Activated naive CD4-positive, alpha-beta T cell treated with anti-CD3 and anti-CD28 coated beads for 36 hours (primary cell): ENCODE measurements around the gene BARX1. TPM values are rescaled to one million over a fixed set of nuclear protein-coding genes. Genes with fewer than 3 reads are reported as not detected.

Experiments
- CTCF ChIA-PET: fragments of 350-600 bp; sonication (Branson Sonifier 250); formaldehyde crosslinking; loops from one replicate; lab custom pipeline; 2021; ENCODE audit warnings: antibody characterized with exemption; lab: Charles Lee
- DNase-seq: peaks from one replicate; pipeline ENCODE4 v3.0.0-alpha.2; 2020
- H3K27ac Mint-ChIP-seq: one replicate; pipeline ENCODE4 v1.8.0; 2021; ENCODE audit warnings: mild to moderate bottlenecking, mixed read lengths
- H3K27me3 Mint-ChIP-seq: one replicate; pipeline ENCODE4 v1.8.0; 2021; ENCODE audit warnings: low read depth, mixed read lengths
- H3K36me3 Mint-ChIP-seq: one replicate; pipeline ENCODE4 v1.8.0; 2021; ENCODE audit warnings: low read depth, mixed read lengths
- H3K4me1 Mint-ChIP-seq: one replicate; pipeline ENCODE4 v1.8.0; 2021; ENCODE audit warnings: low read depth, mixed read lengths
- H3K4me3 Mint-ChIP-seq: one replicate; pipeline ENCODE4 v1.8.0; 2021; ENCODE audit warnings: mild to moderate bottlenecking, moderate library complexity, mixed read lengths
- H3K9me3 Mint-ChIP-seq: one replicate; pipeline ENCODE4 v1.8.0; 2021; ENCODE audit warnings: mixed read lengths
- intact Hi-C: fragments of 100-400 bp; cut with micrococcal nuclease; formaldehyde crosslinking; loops from one replicate; pipeline ENCODE4 v1.15.1; 2023
- total RNA-seq, 2 experiments: library from RNA; stranded (reverse); gene quantifications; one replicate each; pipeline ENCODE4 v1.2.3, GENCODE V29; 2021

BARX1 gene
- total RNA-seq, 2 experiments from 2014 or later: 0.17 to 0.21 TPM

DNA sequence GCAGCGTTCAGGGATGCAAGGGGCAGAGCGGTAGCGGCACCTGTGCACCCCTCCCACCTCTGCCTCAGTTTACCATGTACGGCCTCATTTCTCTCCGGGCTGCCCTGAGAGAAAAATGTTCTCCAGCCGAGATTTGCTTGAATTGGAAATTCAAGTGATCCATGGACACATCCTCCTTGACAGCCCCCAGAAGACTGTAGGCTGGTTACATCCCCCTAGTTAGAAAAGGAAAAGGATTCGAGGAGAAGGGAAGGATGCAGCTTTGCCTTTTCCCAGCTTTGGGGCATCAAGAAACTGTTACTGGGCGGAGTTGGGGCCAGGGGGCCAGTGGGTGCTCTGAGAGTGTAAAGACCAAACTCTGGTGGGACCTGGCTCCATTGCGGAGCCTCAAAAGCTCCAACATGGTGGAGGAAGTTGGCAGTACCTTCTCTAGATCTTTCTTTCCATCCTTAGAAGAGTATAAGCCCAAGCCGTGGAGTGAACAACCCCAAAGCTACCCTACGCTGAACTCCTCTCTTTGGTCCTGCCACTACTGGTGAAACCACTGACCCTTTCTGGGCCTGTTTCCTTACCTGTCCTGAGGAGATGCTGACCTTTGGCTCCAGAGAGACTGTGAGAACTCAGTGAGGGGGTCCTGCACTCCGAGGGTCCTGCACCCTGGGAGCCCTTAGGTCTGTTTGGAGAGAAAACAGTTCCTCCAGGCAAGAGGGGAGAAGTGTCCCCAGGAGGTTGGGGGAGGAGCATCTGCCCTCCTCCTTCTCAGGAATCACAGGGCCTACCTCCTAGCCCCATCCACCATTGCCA lies 1.0 kb upstream of the BARX1 start:
- peaks cover 73% of the 10 kb centered on the region for H3K27me3 Mint-ChIP-seq
- H3K4me3 Mint-ChIP-seq: no peak overlapping the region
- H3K27ac Mint-ChIP-seq: no peak overlapping the region
- no peaks in the 10 kb centered on the region for H3K36me3 Mint-ChIP-seq
- CTCF ChIA-PET: no interaction called here
- H3K9me3 Mint-ChIP-seq: no peaks in the 10 kb centered on the region
- intact Hi-C loops: loop anchor here (1.0 to 10.0 kb wide), 4 partner anchors 9 to 801 kb away; partner anchors contain the start of genes FAM120A and FAM120AOS
- H3K4me1 Mint-ChIP-seq: peaks cover 50% of the 10 kb centered on the region
- no peak for DNase-seq

DNA sequence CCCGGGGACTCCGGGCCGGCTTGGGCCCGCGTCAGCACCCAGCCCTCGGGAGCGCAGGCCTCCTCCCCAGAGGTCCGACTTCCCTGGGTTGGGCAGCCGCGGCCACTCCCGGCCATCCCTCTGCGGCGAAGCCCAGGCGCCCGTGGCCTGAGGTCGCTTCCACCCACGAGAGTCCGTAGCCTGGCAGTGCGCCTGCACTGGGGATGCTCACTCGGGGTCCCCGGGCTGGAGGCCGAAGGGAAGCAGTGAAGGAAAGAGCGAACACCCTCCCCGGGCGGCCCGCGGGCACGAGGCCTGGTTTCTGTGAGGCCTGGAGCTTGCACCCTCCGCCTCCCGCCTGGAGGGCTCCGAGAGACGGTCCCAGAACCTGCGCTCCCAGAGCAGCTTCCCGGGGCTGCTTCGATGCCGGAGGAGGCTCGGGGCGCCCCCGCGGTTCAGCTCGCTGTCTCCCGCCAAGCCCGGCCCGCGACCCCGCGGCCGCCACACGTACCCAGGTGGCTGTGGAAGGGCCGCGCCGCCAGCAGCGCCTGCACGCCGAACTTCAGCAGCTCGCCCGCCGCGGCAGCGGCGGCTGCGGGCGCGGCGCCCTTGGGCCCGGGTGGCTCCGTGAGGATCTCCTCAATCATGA lies 607 bp downstream of the BARX1 start:
- intact Hi-C loops: loop anchor here (1.0 to 10.0 kb wide), 4 partner anchors 7 to 800 kb away; partner anchors contain the start of genes FAM120A and FAM120AOS
- Mint-ChIP-seq H3K4me3 (no peak overlapping the region), H3K27ac (no peak overlapping the region), H3K4me1 (peaks cover 46% of the 10 kb centered on the region), H3K9me3 (no peaks in the 10 kb centered on the region), H3K27me3 (peaks cover 74% of the 10 kb centered on the region), H3K36me3 (no peaks in the 10 kb centered on the region)
- CTCF ChIA-PET: interaction anchor here (1.0 kb wide), 1 partner anchor 10 kb away, joined by 3 read pairs; no protein-coding TSS in a partner anchor
- DNase-seq: no peak

DNA sequence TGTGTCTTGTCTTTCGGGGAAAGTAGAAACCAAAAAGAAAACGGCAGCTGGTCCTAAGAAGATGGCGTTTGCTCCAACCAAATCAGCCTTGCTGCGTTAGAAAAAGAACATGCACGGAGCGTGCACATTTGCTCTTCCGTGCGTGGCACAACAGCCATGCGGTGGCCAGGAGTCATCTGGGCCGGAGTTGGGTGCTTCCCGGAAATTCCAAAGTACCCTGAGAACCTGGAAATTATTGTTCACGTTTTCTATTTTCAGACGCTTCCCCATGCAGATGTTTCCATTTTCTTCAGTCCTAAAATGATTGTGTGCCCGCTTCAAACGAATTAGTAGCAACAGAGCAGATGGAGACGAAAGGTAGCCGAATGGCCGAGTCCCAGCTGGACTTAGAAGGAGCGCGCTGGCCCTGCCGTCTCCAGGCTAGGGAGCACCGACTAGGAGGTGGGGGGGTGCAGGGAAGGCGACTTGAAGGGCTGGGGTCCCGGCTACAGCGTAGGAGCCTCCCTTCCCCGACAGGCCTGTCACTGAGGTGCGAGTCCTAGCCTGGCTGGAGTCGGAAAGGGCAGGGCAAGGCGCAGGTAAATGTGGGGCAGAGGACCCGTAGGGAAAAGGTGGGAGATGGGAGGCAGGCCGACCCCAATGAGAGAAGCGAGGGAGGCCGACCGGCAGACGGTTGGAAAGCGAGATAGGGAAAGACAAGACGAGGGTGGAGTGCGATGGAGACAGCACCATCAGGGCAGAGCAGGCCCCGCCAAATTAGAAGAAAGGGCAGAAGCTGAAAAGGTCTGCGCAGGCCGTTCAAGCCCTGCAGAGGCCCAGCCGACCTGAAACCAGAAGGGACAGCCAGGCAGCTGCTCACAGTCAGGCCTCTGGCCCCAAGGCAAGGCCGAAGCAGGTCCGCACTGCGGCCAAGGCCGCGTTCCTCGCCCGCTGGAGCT lies 1.4 kb downstream of the BARX1 start:
- no peaks in the 10 kb centered on the region for H3K36me3 Mint-ChIP-seq
- no peaks in the 10 kb centered on the region for H3K9me3 Mint-ChIP-seq
- DNase-seq: no peak
- H3K4me3 Mint-ChIP-seq: peak overlapping the region; percentile 54
- peaks cover 71% of the 10 kb centered on the region for H3K27me3 Mint-ChIP-seq
- CTCF ChIA-PET: interaction anchor here (1.0 kb wide), 2 partner anchors 9 to 10 kb away, joined by 3 to 4 read pairs; no protein-coding TSS in a partner anchor
- intact Hi-C loops: loop anchor here (10.0 kb wide), 3 partner anchors 129 to 799 kb away; partner anchors contain the start of genes FAM120A and FAM120AOS
- no peak overlapping the region for H3K27ac Mint-ChIP-seq
- peaks cover 42% of the 10 kb centered on the region for H3K4me1 Mint-ChIP-seq

DNA sequence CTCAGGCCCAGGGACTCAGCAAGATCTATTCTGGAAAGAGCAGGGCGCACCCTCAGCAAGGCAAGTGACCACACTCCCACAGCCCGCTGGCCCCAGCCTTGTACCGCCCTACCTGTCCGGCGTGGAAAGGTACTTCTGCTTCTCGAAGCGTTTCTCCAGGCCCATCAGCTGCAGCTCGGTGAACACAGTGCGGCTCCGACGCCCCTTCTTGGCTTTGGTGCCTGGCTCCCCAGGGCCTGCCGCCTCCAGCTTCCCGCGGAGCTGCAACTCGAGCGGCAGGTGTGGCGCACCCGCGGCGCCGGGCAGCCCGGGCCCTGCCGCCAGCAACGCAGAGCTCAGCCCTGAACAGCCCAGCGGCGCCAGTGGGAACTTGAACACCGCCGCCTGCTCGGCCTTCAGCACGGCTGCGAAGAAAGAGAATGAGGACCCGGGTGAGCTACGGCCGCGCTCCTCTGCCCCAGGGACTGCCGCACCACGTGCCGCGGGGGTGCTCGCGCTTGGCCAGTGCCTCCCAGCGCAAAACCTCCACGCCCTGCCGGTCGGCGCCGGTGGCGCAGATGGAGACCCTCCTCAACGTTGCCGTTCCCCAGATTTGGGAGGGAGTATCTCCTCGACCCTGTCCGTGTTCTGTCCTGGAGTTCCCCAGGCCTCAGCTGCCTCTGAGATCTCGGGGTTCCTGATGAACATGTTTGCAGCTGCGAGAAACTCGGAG lies 2.2 kb downstream of the BARX1 start:
- Mint-ChIP-seq H3K9me3 (no peaks in the 10 kb centered on the region), H3K27me3 (peaks cover 74% of the 10 kb centered on the region), H3K27ac (no peak overlapping the region), H3K4me1 (peaks cover 38% of the 10 kb centered on the region), H3K36me3 (no peaks in the 10 kb centered on the region), H3K4me3 (peak overlapping the region; percentile 54)
- CTCF ChIA-PET: interaction anchor here (1.0 kb wide), 1 partner anchor 10 kb away, joined by 4 read pairs; no protein-coding TSS in a partner anchor
- intact Hi-C loops: loop anchor here (1.0 to 10.0 kb wide), 4 partner anchors 7 to 798 kb away; partner anchors contain the start of genes FAM120A and FAM120AOS
- DNase-seq: no peak

DNA sequence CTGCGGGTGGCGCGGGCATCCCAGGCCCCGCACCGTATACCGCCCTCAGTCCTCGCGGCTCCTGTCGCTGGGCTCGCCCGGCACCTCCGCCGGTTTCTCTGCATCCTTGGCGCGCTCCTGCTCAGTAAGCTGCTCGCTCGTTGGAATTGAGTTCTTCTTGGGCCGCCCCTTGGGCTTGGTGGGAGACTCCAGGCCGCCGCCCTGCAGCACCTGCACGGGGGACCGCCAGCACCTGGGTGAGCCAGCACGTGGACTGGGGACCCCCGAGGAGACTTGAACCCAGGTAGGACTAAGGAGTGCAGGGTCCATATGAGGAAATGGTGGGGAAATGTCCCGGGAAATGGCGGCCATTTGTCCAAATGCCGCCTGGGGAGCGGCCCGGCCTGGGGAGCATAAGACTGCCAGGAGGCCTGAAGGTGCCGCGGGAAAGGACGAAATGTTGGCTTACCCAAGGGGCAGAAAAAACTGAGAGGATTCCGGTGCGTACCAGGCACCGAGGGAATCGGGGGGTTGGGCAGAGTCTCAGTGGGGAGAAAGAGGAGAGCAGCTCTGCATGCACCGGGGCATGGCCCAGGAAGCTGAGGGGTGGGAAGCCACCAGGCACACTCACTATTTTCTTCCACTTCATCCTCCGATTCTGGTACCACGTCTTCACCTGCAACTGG lies 2.9 kb downstream of the BARX1 start:
- DNase-seq: no peak
- H3K4me3 Mint-ChIP-seq: no peak overlapping the region
- H3K36me3 Mint-ChIP-seq: no peaks in the 10 kb centered on the region
- CTCF ChIA-PET: interaction anchor here (1.0 kb wide), 1 partner anchor 11 kb away, joined by 4 read pairs; no protein-coding TSS in a partner anchor
- peaks cover 72% of the 10 kb centered on the region for H3K27me3 Mint-ChIP-seq
- no peaks in the 10 kb centered on the region for H3K9me3 Mint-ChIP-seq
- H3K4me1 Mint-ChIP-seq: peaks cover 38% of the 10 kb centered on the region
- H3K27ac Mint-ChIP-seq: no peak overlapping the region
- intact Hi-C loops: loop anchor here (1.0 to 10.0 kb wide), 4 partner anchors 8 to 797 kb away; partner anchors contain the start of genes FAM120A and FAM120AOS

DNA sequence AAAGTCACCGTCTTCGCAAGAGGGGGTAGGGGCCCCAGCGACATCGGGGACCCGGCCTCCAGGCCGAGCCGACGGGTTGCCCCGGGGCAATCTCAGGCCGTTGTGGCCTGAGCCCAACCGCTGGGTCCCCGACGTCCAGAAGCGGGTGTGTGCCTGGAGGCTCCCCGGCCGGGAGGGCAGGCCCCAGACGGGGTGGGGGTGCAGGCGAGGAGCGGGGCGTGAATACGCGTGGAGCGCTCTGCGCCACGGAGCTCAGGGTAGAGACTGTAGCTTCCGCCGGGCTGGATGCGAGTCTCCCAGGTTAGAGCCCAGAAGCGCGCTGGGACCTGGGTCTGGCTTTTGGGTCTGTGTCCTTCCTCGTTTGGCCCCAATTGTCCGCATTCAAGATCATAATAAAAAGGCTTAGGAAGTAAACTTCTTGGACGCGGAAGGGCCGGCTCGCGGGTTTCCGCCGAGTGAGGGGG lies 3.5 kb downstream of the BARX1 start:
- H3K4me3 Mint-ChIP-seq: no peak overlapping the region
- DNase-seq: peak; percentile 29
- intact Hi-C loops: loop anchor here (1.0 to 10.0 kb wide), 4 partner anchors 9 to 797 kb away; partner anchors contain the start of genes FAM120A and FAM120AOS
- H3K4me1 Mint-ChIP-seq: peaks cover 39% of the 10 kb centered on the region
- H3K27ac Mint-ChIP-seq: no peak overlapping the region
- H3K9me3 Mint-ChIP-seq: no peaks in the 10 kb centered on the region
- peaks cover 73% of the 10 kb centered on the region for H3K27me3 Mint-ChIP-seq
- CTCF ChIA-PET: no interaction called here
- no peaks in the 10 kb centered on the region for H3K36me3 Mint-ChIP-seq

DNA sequence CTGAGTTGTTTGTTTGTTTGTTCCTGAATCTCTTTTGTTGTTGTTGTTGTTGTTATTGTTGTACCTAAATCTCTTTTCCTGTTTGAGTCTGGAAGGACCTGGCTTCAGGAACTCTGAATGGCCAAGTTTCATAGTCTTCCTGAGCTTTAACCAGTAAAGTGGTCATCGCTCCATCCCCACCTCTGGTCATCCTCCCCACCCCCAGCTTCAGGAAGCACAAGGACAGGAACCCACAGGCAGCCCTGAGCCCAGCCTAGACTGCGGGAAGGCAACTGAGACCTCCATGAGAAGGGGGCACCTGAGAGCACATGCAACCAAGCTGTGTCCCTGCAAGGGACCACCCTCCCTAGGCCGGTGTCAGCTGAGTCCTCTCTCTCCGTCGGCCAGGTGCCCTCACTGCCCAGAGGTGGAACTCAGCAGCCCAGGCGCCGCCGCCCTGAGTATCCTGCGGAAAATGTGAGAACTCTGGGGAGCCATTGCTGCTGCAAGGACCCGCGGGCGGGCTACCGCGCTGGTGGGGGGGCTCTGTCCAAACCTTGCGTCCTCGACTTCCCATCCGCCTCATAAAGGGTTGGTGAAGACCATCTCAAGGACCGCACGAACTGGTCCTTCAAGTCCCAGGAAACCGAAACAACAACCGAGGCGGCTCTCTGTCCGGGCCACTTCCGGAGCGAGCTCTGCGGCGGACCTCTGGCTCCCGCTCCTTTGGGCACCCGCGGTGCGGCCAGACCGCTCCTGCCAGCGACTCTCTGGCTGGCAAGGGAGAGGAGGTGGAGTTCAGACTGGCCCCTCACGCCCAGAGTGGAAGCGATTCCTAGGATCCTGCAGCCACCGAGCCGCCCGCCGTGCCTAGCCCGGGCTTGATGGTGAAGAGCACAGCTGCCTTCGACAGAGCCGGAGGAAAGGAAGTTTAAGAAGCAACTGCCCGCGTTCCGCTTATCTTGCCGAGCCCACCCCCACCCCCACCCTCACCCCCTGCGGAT lies 4.2 kb downstream of the BARX1 start:
- H3K36me3 Mint-ChIP-seq: no peaks in the 10 kb centered on the region
- DNase-seq: no peak

DNA sequence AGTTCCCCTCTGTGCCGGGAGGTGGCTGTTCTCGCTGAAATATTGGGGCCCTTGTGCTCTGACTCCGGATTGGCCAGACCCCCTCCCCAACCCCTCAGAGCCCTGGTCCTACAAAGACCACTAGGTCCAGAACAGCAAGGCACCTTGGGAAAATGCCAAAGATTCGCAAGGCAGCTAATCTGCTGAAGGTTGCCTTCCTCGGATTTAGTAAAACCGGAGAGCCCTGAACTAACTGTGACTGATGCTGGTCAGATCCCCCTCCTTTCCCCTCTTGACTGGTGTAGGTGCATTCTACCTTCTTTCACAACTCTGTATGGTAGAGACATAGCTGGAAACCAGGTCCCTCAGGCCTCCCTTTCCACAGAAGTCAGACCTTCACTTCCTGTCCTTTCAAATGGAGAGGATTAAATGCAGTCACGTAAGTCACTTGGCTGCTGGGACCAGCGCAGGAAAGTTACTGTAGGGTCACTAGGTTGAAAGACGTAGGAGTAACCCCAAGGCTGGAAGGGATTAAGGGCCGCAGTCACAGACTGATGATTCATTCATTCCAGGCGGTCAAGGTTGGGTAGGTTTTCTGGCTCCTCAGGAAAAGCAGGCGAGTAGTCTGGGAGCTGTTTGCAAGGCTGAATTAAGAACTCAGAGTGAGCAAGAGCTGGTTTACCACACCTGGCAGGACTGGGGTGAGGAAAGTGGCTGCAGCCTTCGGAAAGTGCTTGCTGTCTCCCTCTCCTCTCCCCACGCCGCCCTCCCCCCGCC lies 5.3 kb downstream of the BARX1 start:
- Mint-ChIP-seq H3K36me3 (no peaks in the 10 kb centered on the region), H3K27ac (no peak overlapping the region), H3K4me1 (peaks cover 46% of the 10 kb centered on the region), H3K4me3 (no peak overlapping the region), H3K9me3 (no peaks in the 10 kb centered on the region), H3K27me3 (peaks cover 76% of the 10 kb centered on the region)
- DNase-seq: no peak
- intact Hi-C loops: loop anchor here (10.0 kb wide), 3 partner anchors 125 to 795 kb away; partner anchors contain the start of genes FAM120A and FAM120AOS
- CTCF ChIA-PET: interaction anchor here (0.5 to 1.1 kb wide), 2 partner anchors 13 to 306 kb away, joined by 4 read pairs; no protein-coding TSS in a partner anchor

More for the DNA sequence above, 4.2 kb downstream of the BARX1 start:
- CTCF ChIA-PET: interaction anchor here (0.5 to 1.1 kb wide), 2 partner anchors 12 to 307 kb away, joined by 4 read pairs; no protein-coding TSS in a partner anchor
- intact Hi-C loops: loop anchor here (10.0 kb wide), 3 partner anchors 126 to 796 kb away; partner anchors contain the start of genes FAM120A and FAM120AOS
- Mint-ChIP-seq H3K27ac (no peak overlapping the region), H3K27me3 (peaks cover 73% of the 10 kb centered on the region), H3K4me1 (peaks cover 42% of the 10 kb centered on the region), H3K9me3 (no peaks in the 10 kb centered on the region), H3K4me3 (peak overlapping the region; percentile 58)

DNA sequence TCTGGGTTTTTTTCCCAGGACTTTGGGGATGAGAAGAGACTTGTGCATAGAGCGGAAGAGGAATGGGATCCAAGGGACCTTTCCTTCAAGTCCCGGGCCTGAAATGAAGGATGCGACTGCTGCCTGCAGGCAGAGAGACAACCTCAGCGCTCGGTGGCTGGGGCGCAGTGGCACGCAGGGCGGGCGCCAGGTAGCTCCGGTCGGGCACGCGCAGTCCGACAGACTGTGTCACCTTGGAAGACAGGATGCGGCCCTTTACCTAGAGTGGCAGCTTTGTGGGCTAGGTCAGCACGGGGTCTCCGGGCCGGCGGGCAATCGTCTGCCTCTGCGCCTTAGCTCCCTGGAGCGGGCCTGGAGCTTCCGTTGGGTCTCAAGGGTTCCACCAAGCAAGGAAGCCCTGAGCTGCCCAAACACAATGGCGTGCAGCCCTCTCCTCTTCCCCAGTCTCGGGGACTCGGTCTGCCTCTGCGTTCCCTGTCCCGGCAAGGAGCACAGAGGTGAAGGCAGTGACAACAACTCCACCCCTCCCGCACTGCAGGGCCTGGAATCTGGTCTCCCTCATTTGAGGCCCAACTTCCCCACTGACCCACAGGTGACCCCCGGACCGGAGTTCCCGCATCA lies 6.0 kb downstream of the BARX1 start:
- H3K27ac Mint-ChIP-seq: no peak overlapping the region
- H3K4me3 Mint-ChIP-seq: no peak overlapping the region
- peaks cover 46% of the 10 kb centered on the region for H3K4me1 Mint-ChIP-seq
- no peak for DNase-seq
- H3K9me3 Mint-ChIP-seq: no peaks in the 10 kb centered on the region
- no peaks in the 10 kb centered on the region for H3K36me3 Mint-ChIP-seq
- H3K27me3 Mint-ChIP-seq: peaks cover 79% of the 10 kb centered on the region
- CTCF ChIA-PET: no interaction called here
- intact Hi-C loops: no loop called here
